Aorta (tissue), 5 donors: ENCODE results near the gene SERINC1. TPM values are rescaled to one million over a fixed set of nuclear protein-coding genes. Genes with fewer than 3 reads are reported as not detected.

Experiments used
- ATAC-seq: fragments of 200-7000 bp; cut with Tn5 transposase; one replicate; pipeline ENCODE4 v1.9.1; 2022; ENCODE audit warnings: moderate library complexity; ENCODE audit not compliant: low FRiP score
- DNase-seq, 2 donors: peaks; one replicate each; pipeline ENCODE4 v3.0.0-alpha.2; 2020
- H3K27ac ChIP-seq, 2 donors: one replicate each; pipeline ENCODE4 v1.5.1; 2013; ENCODE audit warnings: low read length in 2 of 2, mild to moderate bottlenecking in 2 of 2, moderate library complexity in 2 of 2, control low read depth in 1 of 2, inconsistent platforms in 1 of 2, low read depth in 1 of 2
- H3K27me3 ChIP-seq, 2 donors: one replicate each; pipeline ENCODE4 v1.6.1; 2013; ENCODE audit warnings: control low read depth in 1 of 2, low read length in 1 of 2, mild to moderate bottlenecking in 1 of 2, moderate library complexity in 1 of 2; ENCODE audit not compliant: insufficient read depth in 2 of 2, control insufficient read depth in 1 of 2
- H3K36me3 ChIP-seq, 2 donors: one replicate each; pipeline ENCODE4 v1.6.1; 2013; ENCODE audit warnings: control low read depth in 1 of 2, low read length in 1 of 2, mild to moderate bottlenecking in 1 of 2; ENCODE audit not compliant: insufficient read depth in 2 of 2, control insufficient read depth in 1 of 2
- H3K4me1 ChIP-seq, 2 donors: one replicate each; pipeline ENCODE4 v1.6.1; 2013; ENCODE audit warnings: low read length in 2 of 2, control low read depth in 1 of 2, mild to moderate bottlenecking in 1 of 2, moderate library complexity in 1 of 2; ENCODE audit not compliant: insufficient read depth in 2 of 2, control insufficient read depth in 1 of 2
- H3K4me3 ChIP-seq, 2 donors: one replicate each; pipeline ENCODE4 v1.5.1; 2013; ENCODE audit warnings: low read length in 2 of 2, control low read depth in 1 of 2, mild to moderate bottlenecking in 1 of 2
- H3K9me3 ChIP-seq: one replicate; pipeline ENCODE4 v1.6.1; 2013; ENCODE audit warnings: mild to moderate bottlenecking, low read length; ENCODE audit not compliant: control insufficient read depth
- WGBS, 2 donors: extraction: QIAGEN DNeasy Blood & Tissue Kit; methylation state at CpG; one replicate each; pipeline ENCODE4 v1.1.7; 2013; 5-methylcytosine and 5-hydroxymethylcytosine counted together
- intact Hi-C, 2 donors: fragments of 100-400 bp; cut with DNase I; formaldehyde crosslinking; loops; one replicate each; pipeline versions ENCODE4 v1.14.2 to v1.15.0; 2022
- polyA plus RNA-seq, 2 donors: library from polyadenylated mRNA; stranded (reverse); fragments of 200-250 nt; gene quantifications; one replicate each; pipeline ENCODE4 v1.2.3, GENCODE V29; 2013
- total RNA-seq, 2 donors: library from RNA; stranded (reverse); fragmentation: NEBNext Ultra II Directional; extraction: Animal tissue kit (Norgen Biotek cat#: 25700); gene quantifications; one replicate each; pipeline ENCODE4 v1.2.1, GENCODE V29; 2021
- donor health status: healthy with polysubstance abuse.
- donor health status: Bipolar disorder and iron deficiency.
- donor health status: DM: no; HTN: no; CAD: no.
- donor health status: DM: no; HTN: no; CAD: no.
- donor health status: DM: yes; HTN: yes; CAD: no.

Gene SERINC1
- total and polyA plus RNA-seq, 4 donors, result 211 to 274 (median 239) TPM

- Histone ChIP-seq H3K4me1 (no peaks in the 10 kb centered on the region), H3K9me3 (no peaks in the 10 kb centered on the region), H3K27ac (no peak overlapping the region), H3K4me3 (no peak overlapping the region), H3K27me3 (no peaks in the 10 kb centered on the region), H3K36me3 (no peaks in the 10 kb centered on the region)
- no peak for DNase-seq
- ATAC-seq, result no peak
- intact Hi-C loops, result no loop called here
- WGBS, 2 donors, result 49 to 54% methylated on average over 5 of the region's 5 CpGs
These were observed 77.6 kb downstream of the SERINC1 start for GRCh38 chr6:122394016-122394415.

DNA sequence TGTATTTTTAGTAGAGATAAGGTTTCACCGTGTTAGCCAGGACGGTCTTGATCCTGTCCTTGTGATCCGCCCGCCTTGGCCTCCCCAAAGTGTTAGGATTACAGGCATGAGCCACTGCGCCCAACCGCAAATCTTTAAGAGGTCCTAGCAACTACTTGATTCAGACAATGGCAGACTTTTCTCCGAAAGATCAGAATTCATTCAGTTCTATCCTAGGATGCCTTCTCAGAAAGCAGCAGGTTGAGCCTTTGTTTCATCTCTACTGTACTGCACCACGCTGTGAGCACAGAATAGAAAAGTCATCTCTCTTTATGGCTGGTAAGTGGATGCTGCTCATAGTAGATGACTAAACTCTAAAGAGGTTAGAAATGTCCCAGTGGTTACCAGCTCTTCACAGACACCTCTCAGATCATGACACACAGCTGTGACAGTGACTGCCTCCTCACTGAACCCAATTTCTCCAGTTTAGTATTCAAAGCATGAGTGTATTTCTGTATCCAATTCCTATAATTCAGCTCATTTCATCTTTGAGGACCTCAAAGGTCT lies 78.2 kb downstream of the SERINC1 start:
- DNase-seq, result no peak
- H3K36me3 ChIP-seq, result no peaks in the 10 kb centered on the region
- no peaks in the 10 kb centered on the region for H3K27me3 ChIP-seq
- 72 to 82% methylated on average over 8 of the region's 8 CpGs for WGBS, 2 donors
- ATAC-seq, result no peak
- no peak overlapping the region for H3K27ac ChIP-seq
- H3K4me1 ChIP-seq, result no peaks in the 10 kb centered on the region
- intact Hi-C loops, result no loop called here
- no peaks in the 10 kb centered on the region for H3K9me3 ChIP-seq
- H3K4me3 ChIP-seq, result no peak overlapping the region

Other genes starting within 250 kb of the SERINC1 start
- gene HSF2, start 72.2 kb downstream of the SERINC1 start, total RNA-seq, result 10 to 100 TPM; 11.4 to 13.9 TPM
- 1 to 10 TPM; 6.8 to 9.8 TPM for gene HSF2, start 72.2 kb downstream of the SERINC1 start, polyA plus RNA-seq
- 1 to 10 TPM; 1.8 to 2.5 TPM for gene PKIB, start 138.6 kb upstream of the SERINC1 start, total RNA-seq
- 10 to 100 TPM in 1 of 2 donors, 1 to 10 TPM in 1; 1.4 to 14.4 TPM for gene PKIB, start 138.6 kb upstream of the SERINC1 start, polyA plus RNA-seq